Spleen (tissue), 11 donors: ENCODE data around the gene SORCS3. TPM values are rescaled to one million over a fixed set of nuclear protein-coding genes. Genes with fewer than 3 reads are reported as not detected.

Experiments used
- DNase-seq: peaks from one replicate; pipeline ENCODE4 v3.0.0-alpha.2; 2020
- H3K27ac ChIP-seq, 8 donors: fragments of 200-600 bp; sonication (generic) in 7 of 8; 1 replicate in 4 of 8; 2 replicates in 4 of 8; pipeline versions ENCODE4 v1.5.0 to v1.8.0; 2016 to 2021; ENCODE audit warnings: inconsistent platforms in 4 of 8, mild to moderate bottlenecking in 4 of 8, moderate library complexity in 1 of 8
- H3K27me3 ChIP-seq, 7 donors: fragments of 200-600 bp; sonication (generic) in 6 of 7; replicated peaks in 1 of 7; 1 replicate in 4 of 7; 2 replicates in 3 of 7; pipeline versions ENCODE4 v1.5.0 to v1.8.0; 2016 to 2021; ENCODE audit warnings: inconsistent platforms in 3 of 7, mild to moderate bottlenecking in 1 of 7
- H3K36me3 ChIP-seq, 6 donors: fragments of 200-600 bp; sonication (generic) in 5 of 6; 1 replicate in 4 of 6; 2 replicates in 2 of 6; pipeline versions ENCODE4 v1.5.0 to v1.8.0; 2016 to 2021; ENCODE audit warnings: inconsistent platforms in 2 of 6
- H3K4me1 ChIP-seq, 6 donors: fragments of 200-600 bp; sonication (generic) in 5 of 6; 1 replicate in 3 of 6; 2 replicates in 3 of 6; pipeline versions ENCODE4 v1.5.0 to v1.8.0; 2016 to 2021; ENCODE audit warnings: inconsistent platforms in 3 of 6
- H3K4me3 ChIP-seq, 8 donors: fragments of 200-600 bp; sonication (generic) in 7 of 8; 1 replicate in 4 of 8; 2 replicates in 4 of 8; pipeline versions ENCODE4 v1.5.0 to v1.8.0; 2016 to 2021; ENCODE audit warnings: inconsistent platforms in 4 of 8, mild to moderate bottlenecking in 4 of 8, moderate library complexity in 2 of 8
- H3K9me3 ChIP-seq, 8 donors: fragments of 200-600 bp; sonication (generic) in 7 of 8; 1 replicate in 4 of 8; 2 replicates in 4 of 8; pipeline versions ENCODE4 v1.5.0 to v1.8.0; 2016 to 2021; ENCODE audit warnings: inconsistent platforms in 4 of 8
- POLR2A ChIP-seq, 3 donors: fragments of 450-650 bp; IDR thresholded peaks; one replicate each; pipeline ENCODE4 v1.5.1; 2017; ENCODE audit warnings: antibody characterized with exemption in 3 of 3, mild to moderate bottlenecking in 1 of 3
- POLR2AphosphoS5 ChIP-seq, 3 donors: sonication (generic); formaldehyde crosslinking; IDR thresholded peaks; one replicate each; pipeline ENCODE4 v1.5.1; 2017; ENCODE audit warnings: antibody characterized with exemption in 3 of 3
- WGBS, 5 donors: extraction: QIAGEN DNeasy Blood & Tissue Kit in 3 of 5; methylation state at CpG; one replicate each; pipeline versions ENCODE4 v1.1.5 to v1.1.7; 2013 to 2018; 5-methylcytosine and 5-hydroxymethylcytosine counted together
- intact Hi-C: fragments of 100-400 bp; cut with DNase I; formaldehyde crosslinking; loops from one replicate; pipeline ENCODE4 v1.15.0; 2023; ENCODE audit warnings: low total_unique reads
- polyA plus RNA-seq, 3 donors: library from polyadenylated mRNA; stranded (reverse); fragments of 200-250 nt; gene quantifications; one replicate each; pipeline ENCODE4 v1.2.1, GENCODE V29; 2013
- total RNA-seq, 7 donors: library from RNA; depleted of rRNA in 3 of 7; stranded (reverse); fragments of >200 nt in 3 of 7; fragmentation: NEBNext Ultra II Directional in 4 of 7; extraction: Animal tissue kit (Norgen Biotek cat#: 25700) in 4 of 7; gene quantifications; one replicate each; pipeline versions ENCODE4 v1.1.0 to v1.2.1, GENCODE V29; 2016 to 2021
- TF ChIP-seq, protein P1 (sequence below), 11 experiments: fragments of 200-600 bp in 7 of 11; fragments of 450-650 bp in 4 of 11; sonication (generic) in 4 of 11; IDR thresholded peaks in 8 of 11; conservative IDR thresholded peaks in 3 of 11; 1 replicate in 7 of 11; 2 replicates in 4 of 11; pipeline versions ENCODE4 v1.4.0 to v1.8.0; 2016 to 2021; ENCODE audit warnings: antibody characterized with exemption in 11 of 11, inconsistent platforms in 4 of 11, mild to moderate bottlenecking in 1 of 11
- donor health status: healthy with polysubstance abuse.
- donor health status: DM: no; HTN: no; CAD: no; lungs with moderate emphysema.
- donor health status: DM: no; HTN: no; CAD: no.
- donor health status: Bipolar disorder and iron deficiency.
- donor health status: healthy.
- donor health status: DM: no; HTN: no; CAD: no.
- donor health status: DM: yes; HTN: yes; CAD: no.

Gene SORCS3
- total and polyA plus RNA-seq, 10 donors, result 0.03 to 0.06 TPM; not detected in 8

DNA sequence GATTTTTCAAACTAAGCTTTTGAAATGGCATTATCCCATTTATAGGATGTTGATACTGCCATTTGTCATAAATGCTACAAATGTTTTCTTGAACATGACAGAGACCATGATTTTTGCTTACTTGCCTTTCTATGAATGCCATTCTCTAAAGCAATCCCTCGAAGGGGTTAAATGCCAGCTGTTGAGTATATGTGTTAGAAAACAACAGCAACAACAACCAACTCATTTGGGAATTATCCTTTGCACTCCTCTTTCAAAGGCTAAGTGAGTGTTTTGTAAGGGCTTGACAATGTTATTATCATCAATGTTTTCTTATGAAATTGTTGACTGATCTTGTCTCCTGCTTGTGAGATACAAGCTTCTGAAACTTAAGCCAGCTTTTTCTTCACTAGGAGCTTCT, 529.4 kb downstream of the SORCS3 start:
- no peaks in the 10 kb centered on the region for H3K4me1 ChIP-seq
- no peak overlapping the region for H3K27ac ChIP-seq
- DNase-seq, result no peak
- intact Hi-C loops, result no loop called here
- peaks cover 0 to 10% (median 6%) of the 10 kb centered on the region in 8 donors for H3K9me3 ChIP-seq
- H3K36me3 ChIP-seq, result no peaks in the 10 kb centered on the region
- H3K27me3 ChIP-seq, result no peaks in the 10 kb centered on the region
- H3K4me3 ChIP-seq, result no peak overlapping the region
- TF ChIP-seq POLR2A (IDR thresholded peaks at IDR 0.05), result no peak
- 56 to 70% (median 62%) methylated on average over 1 of the region's 1 CpG for WGBS, 5 donors

GRCh38 chr10:105171945-105172344, 530.9 kb downstream of the SORCS3 start:
- intact Hi-C loops, result no loop called here
- Histone ChIP-seq H3K36me3 (no peaks in the 10 kb centered on the region), H3K4me3 (no peak overlapping the region), H3K9me3 (peaks cover 0 to 10% (median 6%) of the 10 kb centered on the region in 8 donors), H3K4me1 (no peaks in the 10 kb centered on the region), H3K27ac (no peak overlapping the region), H3K27me3 (no peaks in the 10 kb centered on the region)
- TF ChIP-seq POLR2AphosphoS5 (IDR thresholded peaks at IDR 0.05), result no peak
- TF ChIP-seq, protein P1, sequence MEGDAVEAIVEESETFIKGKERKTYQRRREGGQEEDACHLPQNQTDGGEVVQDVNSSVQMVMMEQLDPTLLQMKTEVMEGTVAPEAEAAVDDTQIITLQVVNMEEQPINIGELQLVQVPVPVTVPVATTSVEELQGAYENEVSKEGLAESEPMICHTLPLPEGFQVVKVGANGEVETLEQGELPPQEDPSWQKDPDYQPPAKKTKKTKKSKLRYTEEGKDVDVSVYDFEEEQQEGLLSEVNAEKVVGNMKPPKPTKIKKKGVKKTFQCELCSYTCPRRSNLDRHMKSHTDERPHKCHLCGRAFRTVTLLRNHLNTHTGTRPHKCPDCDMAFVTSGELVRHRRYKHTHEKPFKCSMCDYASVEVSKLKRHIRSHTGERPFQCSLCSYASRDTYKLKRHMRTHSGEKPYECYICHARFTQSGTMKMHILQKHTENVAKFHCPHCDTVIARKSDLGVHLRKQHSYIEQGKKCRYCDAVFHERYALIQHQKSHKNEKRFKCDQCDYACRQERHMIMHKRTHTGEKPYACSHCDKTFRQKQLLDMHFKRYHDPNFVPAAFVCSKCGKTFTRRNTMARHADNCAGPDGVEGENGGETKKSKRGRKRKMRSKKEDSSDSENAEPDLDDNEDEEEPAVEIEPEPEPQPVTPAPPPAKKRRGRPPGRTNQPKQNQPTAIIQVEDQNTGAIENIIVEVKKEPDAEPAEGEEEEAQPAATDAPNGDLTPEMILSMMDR (IDR thresholded peaks at IDR 0.05 in 8 of 11, conservative IDR thresholded peaks at IDR 0.05 in 3 of 11), result no peak
- TF ChIP-seq POLR2A (IDR thresholded peaks at IDR 0.05), result no peak
- no peak for DNase-seq
- 74 to 92% (median 85%) methylated on average over 3 of the region's 3 CpGs for WGBS, 5 donors

DNA sequence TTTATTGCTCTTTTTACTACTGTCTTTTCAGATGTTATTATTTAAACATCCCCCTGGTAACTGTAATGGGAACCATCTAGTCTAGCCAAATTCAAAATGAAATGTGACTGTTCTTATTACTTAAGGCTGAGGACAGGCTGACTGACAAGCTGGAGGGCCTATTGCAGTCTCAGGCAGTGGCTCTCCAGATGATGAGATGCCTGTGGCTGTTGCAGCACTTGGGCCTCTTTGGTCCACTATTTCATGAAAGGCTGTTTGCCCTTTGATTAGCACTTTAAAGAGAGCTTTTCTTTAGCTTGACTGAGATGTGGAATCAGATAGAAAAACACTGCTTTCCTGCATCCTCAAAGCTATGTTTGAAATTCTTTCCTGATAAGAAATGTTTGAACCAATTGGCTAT, 540.5 kb downstream of the SORCS3 start:
- TF ChIP-seq POLR2AphosphoS5 (IDR thresholded peaks at IDR 0.05) (no peak), POLR2A (IDR thresholded peaks at IDR 0.05) (no peak)
- TF ChIP-seq, protein P1 (IDR thresholded peaks at IDR 0.05 in 8 of 11, conservative IDR thresholded peaks at IDR 0.05 in 3 of 11), result no peak
- H3K4me1 ChIP-seq, result no peaks in the 10 kb centered on the region
- no peaks in the 10 kb centered on the region for H3K9me3 ChIP-seq
- intact Hi-C loops, result no loop called here
- H3K27me3 ChIP-seq, result no peaks in the 10 kb centered on the region
- H3K27ac ChIP-seq, result no peak overlapping the region
- no peak overlapping the region for H3K4me3 ChIP-seq
- no peak for DNase-seq
- no peaks in the 10 kb centered on the region for H3K36me3 ChIP-seq

DNA sequence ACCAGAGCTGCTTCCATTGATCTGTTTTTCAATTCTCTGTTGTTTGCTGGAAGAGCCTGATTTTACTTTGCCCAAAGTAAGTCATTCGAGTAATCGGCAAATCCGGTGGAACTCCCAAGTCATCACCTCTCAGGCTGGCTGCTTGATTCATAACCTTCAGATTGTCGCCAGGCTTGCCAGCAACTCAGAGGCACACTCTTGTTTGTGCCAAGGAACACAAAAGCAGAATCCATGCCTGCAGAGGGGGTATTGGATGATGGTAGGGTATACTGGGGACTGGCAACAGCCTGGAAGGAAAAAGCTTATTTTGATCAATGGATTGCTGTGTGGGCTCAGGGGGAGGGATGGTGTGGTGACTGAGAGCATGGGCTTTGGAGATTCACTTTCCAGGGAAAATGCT, 542.4 kb downstream of the SORCS3 start:
- TF ChIP-seq, protein P1 (IDR thresholded peaks at IDR 0.05 in 8 of 11, conservative IDR thresholded peaks at IDR 0.05 in 3 of 11), result no peak
- no peak for TF ChIP-seq POLR2AphosphoS5 (IDR thresholded peaks at IDR 0.05)
- TF ChIP-seq POLR2A (IDR thresholded peaks at IDR 0.05), result no peak
- intact Hi-C loops, result no loop called here
- no peaks in the 10 kb centered on the region for H3K9me3 ChIP-seq
- no peaks in the 10 kb centered on the region for H3K36me3 ChIP-seq
- DNase-seq, result no peak
- no peak overlapping the region for H3K27ac ChIP-seq
- H3K27me3 ChIP-seq, result no peaks in the 10 kb centered on the region
- no peaks in the 10 kb centered on the region for H3K4me1 ChIP-seq
- no peak overlapping the region for H3K4me3 ChIP-seq
- WGBS, 5 donors, result 87 to 96% (median 90%) methylated on average over 4 of the region's 4 CpGs

- H3K4me3 ChIP-seq, result no peak overlapping the region
- no peaks in the 10 kb centered on the region for H3K4me1 ChIP-seq
- H3K36me3 ChIP-seq, result no peaks in the 10 kb centered on the region
- no peaks in the 10 kb centered on the region for H3K9me3 ChIP-seq
- 77 to 85% (median 81%) methylated on average over 4 of the region's 4 CpGs for WGBS, 5 donors
- intact Hi-C loops, result no loop called here
- TF ChIP-seq POLR2A (IDR thresholded peaks at IDR 0.05), result no peak
- TF ChIP-seq POLR2AphosphoS5 (IDR thresholded peaks at IDR 0.05), result no peak
- TF ChIP-seq, protein P1 (IDR thresholded peaks at IDR 0.05 in 8 of 11, conservative IDR thresholded peaks at IDR 0.05 in 3 of 11), result no peak
- no peak overlapping the region for H3K27ac ChIP-seq
- H3K27me3 ChIP-seq, result no peaks in the 10 kb centered on the region
- no peak for DNase-seq
Measured at GRCh38 chr10:105185161-105185560, 544.1 kb downstream of the SORCS3 start.
